ENCODE results near the gene DMRTC1B.
"Not testable (repeated sequence)": the region's sequence is repeated elsewhere in the genome, so short reads cannot be mapped to it uniquely, and the experiment has no call there.

DMRTC1B gene, protein sequence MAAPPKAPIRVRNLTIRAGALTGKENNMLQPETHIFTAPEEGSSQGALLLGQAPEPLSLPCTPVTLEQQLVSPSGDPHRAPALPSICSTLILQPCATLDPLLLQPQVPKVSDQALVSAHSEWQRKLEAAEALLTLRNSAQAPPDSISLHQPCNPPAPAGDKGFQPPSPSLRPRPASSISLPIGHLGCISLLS

DNA sequence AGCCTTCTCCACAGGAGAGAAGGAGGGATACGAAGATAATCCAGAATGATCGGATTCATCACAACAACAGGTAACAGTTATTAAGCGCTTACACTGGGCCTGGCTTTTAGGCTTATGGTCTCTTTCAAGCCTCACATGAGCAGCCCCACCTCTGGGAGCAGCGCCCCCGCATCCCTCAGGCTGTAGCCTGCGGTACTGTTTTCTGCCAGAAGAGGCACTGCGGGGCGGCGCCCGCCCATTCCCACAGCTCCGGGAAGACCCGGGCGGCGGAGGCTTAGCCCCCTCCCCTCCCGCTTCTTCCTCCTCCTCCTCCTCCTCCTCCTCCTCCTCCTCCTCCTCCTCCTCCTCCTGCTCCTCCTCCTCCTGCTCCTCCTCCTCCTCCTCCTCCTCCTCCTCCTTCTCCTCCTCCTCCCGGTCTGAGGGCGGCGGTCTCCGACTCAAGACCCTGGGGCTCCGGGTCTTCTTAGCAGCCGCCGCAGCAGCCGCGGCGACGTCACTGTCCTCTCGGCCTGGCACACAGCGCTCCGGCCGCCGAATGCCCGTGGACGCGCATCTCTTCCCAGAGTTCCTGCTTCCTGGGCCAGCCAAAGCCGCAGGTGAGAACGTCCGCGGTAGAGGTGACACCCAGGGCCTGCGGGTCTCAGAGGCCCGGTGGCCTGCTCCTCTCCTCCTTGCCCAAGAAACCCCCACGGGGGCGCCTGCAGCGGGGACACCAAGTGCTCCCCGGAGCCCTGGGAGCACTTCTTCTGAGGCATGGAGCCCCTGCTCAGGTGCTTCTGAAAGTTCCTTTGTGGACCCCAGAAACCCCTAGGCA is at the start of gene DMRTC1B:
Gene DMRTC1B (plus strand): TSS at position 238 of the 814 bp plus-strand sequence. CDS start 68,246 bp downstream, outside the sequence.
- H3K4me1 ChIP-seq (ENCODE audit: control insufficient read depth, insufficient read depth, low read length); H3K9ac ChIP-seq (ENCODE audit: low read length in 2 of 2); H3K27me3 ChIP-seq (ENCODE audit: control insufficient read depth in 1 of 2, insufficient read depth in 2 of 2, low read length in 2 of 2); H3K27ac ChIP-seq (ENCODE audit: low read length); H3K36me3 ChIP-seq (ENCODE audit: control insufficient read depth in 2 of 2, insufficient read depth in 2 of 2, low read length in 2 of 2); H3K9me3 ChIP-seq (ENCODE audit: control insufficient read depth in 2 of 2, low read length in 2 of 2); H3K4me3 ChIP-seq (ENCODE audit: low read length in 2 of 2): not testable (repeated sequence)

DNA sequence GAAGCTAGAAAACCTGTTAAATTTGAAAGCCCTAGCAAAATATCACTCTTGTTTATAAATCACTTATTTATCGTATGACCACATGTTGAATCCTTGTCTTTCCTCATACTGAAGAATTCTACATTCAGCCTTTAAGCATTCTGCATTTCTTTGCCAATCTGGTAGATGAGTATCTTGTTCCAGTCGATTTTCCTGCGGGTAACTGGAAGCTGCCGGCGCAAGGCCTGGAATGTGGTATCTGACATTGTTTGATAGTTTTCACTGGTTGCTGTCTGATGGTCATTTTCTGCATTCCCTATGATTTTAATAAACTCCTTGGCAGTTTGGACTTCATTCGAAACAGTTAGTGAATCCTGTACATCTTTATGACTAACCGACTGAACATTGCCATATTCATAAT is 48.8 kb upstream of the DMRTC1B start:
- Histone ChIP-seq H3K4me3 (ENCODE audit: low read length in 2 of 2) (no peak overlapping the region), H3K9me3 (ENCODE audit: control insufficient read depth in 2 of 2, low read length in 2 of 2) (no peaks in the 10 kb centered on the region), H3K27me3 (ENCODE audit: control insufficient read depth in 1 of 2, insufficient read depth in 2 of 2, low read length in 2 of 2) (peaks cover 0 to 7% of the 10 kb centered on the region in 2 donors), H3K9ac (ENCODE audit: low read length in 2 of 2) (no peak overlapping the region), H3K36me3 (ENCODE audit: control insufficient read depth in 2 of 2, insufficient read depth in 2 of 2, low read length in 2 of 2) (no peaks in the 10 kb centered on the region), H3K27ac (ENCODE audit: low read length) (no peak overlapping the region), H3K4me1 (ENCODE audit: control insufficient read depth, insufficient read depth, low read length) (no peaks in the 10 kb centered on the region)

DNA sequence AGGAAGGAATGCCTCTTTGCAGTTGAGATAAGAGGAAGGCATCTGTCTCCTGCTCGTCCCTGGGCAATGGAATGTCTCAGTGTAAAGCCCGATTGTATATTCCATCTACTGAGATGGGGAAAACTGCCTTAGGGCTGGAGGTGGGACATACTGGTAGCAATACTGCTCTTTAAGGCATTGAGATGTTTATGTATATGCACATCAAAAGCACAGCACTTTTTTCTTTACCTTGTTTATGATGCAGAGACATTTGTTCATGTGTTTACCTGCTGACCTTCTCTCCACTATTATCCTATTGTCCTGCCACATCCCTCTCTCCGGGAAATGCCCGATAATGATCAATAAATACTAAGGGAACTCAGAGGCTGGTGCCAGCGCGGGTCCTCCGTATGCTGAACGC is 43.1 kb upstream of the DMRTC1B start:
- not testable (repeated sequence) for H3K4me1 ChIP-seq (ENCODE audit: control insufficient read depth, insufficient read depth, low read length); H3K27me3 ChIP-seq (ENCODE audit: control insufficient read depth in 1 of 2, insufficient read depth in 2 of 2, low read length in 2 of 2); H3K9me3 ChIP-seq (ENCODE audit: control insufficient read depth in 2 of 2, low read length in 2 of 2); H3K4me3 ChIP-seq (ENCODE audit: low read length in 2 of 2); H3K27ac ChIP-seq (ENCODE audit: low read length); H3K36me3 ChIP-seq (ENCODE audit: control insufficient read depth in 2 of 2, insufficient read depth in 2 of 2, low read length in 2 of 2); H3K9ac ChIP-seq (ENCODE audit: low read length in 2 of 2)

DNA sequence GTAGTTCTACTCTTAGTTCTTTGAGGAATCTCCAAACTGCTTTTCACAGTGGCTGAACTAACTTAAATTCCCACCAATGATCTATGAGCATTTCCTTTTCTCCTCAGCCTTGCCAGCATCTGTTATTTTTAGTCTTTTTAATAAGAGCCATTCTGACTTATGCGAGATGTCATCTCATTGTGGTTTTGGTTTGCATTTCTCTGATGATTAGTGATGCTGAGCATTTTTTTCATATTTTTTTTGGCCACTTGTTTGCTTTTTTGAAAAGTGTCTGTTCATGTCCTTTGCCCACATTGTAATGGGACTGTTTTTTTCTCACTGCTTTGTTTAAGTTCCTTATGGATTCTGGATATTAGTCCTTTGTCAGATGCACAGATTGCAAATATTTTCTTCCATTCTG is 41.1 kb upstream of the DMRTC1B start:
- H3K27ac ChIP-seq (ENCODE audit: low read length), result no peak overlapping the region
- no peaks in the 10 kb centered on the region for H3K4me1 ChIP-seq (ENCODE audit: control insufficient read depth, insufficient read depth, low read length)
- H3K36me3 ChIP-seq (ENCODE audit: control insufficient read depth in 2 of 2, insufficient read depth in 2 of 2, low read length in 2 of 2), result no peaks in the 10 kb centered on the region
- H3K9ac ChIP-seq (ENCODE audit: low read length in 2 of 2), result no peak overlapping the region
- peaks cover 0 to 4% of the 10 kb centered on the region in 2 donors for H3K27me3 ChIP-seq (ENCODE audit: control insufficient read depth in 1 of 2, insufficient read depth in 2 of 2, low read length in 2 of 2)
- H3K9me3 ChIP-seq (ENCODE audit: control insufficient read depth in 2 of 2, low read length in 2 of 2), result peaks cover 0 to 6% of the 10 kb centered on the region in 2 donors
- H3K4me3 ChIP-seq (ENCODE audit: low read length in 2 of 2), result no peak overlapping the region

DNA sequence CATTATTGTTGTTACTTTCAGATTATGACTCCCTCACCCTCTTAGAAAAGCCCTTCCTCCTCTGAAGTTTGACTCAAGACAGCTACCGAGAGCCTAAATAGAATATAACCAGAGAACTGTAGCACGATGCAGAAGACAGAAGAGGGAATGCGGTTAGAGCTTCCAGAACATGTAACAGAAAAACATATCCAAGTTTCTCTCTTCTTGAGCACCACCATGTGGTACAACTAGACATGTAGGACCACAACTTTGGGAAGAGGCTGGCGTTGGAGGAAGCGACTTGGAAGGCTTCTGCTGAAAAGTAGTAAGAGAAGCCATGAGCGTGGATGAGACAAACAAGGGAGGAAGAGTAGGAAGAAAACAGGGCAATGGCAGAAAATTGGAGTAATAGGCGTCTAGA is 31.1 kb upstream of the DMRTC1B start:
- H3K9ac ChIP-seq (ENCODE audit: low read length in 2 of 2), result not testable (repeated sequence)

DNA sequence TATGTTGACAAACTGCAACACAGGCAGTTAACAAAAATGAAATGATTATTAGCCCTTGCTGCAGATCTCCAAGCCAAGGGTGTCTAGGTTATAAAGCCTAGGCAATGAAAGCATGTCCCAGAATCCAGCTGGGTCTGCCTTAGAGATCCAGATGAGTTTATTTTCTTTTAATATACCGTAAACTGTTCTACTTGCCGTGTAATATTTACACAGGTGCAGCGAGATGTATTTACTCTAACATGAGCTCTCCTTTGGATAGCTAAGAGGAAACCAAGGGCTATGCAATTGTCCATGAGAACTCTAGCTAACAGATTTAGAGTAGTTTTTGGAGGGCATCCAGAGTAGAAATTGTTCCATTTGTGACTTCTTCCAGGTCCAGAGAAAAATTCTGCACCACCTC is 28.1 kb upstream of the DMRTC1B start:
- not testable (repeated sequence) for H3K9me3 ChIP-seq (ENCODE audit: control insufficient read depth in 2 of 2, low read length in 2 of 2); H3K27ac ChIP-seq (ENCODE audit: low read length); H3K27me3 ChIP-seq (ENCODE audit: control insufficient read depth in 1 of 2, insufficient read depth in 2 of 2, low read length in 2 of 2); H3K4me1 ChIP-seq (ENCODE audit: control insufficient read depth, insufficient read depth, low read length); H3K36me3 ChIP-seq (ENCODE audit: control insufficient read depth in 2 of 2, insufficient read depth in 2 of 2, low read length in 2 of 2); H3K4me3 ChIP-seq (ENCODE audit: low read length in 2 of 2); H3K9ac ChIP-seq (ENCODE audit: low read length in 2 of 2)

More for the DNA sequence above, 31.1 kb upstream of the DMRTC1B start:
- not testable (repeated sequence) for H3K9me3 ChIP-seq (ENCODE audit: control insufficient read depth in 2 of 2, low read length in 2 of 2); H3K36me3 ChIP-seq (ENCODE audit: control insufficient read depth in 2 of 2, insufficient read depth in 2 of 2, low read length in 2 of 2); H3K4me1 ChIP-seq (ENCODE audit: control insufficient read depth, insufficient read depth, low read length); H3K4me3 ChIP-seq (ENCODE audit: low read length in 2 of 2); H3K27ac ChIP-seq (ENCODE audit: low read length); H3K27me3 ChIP-seq (ENCODE audit: control insufficient read depth in 1 of 2, insufficient read depth in 2 of 2, low read length in 2 of 2)

DNA sequence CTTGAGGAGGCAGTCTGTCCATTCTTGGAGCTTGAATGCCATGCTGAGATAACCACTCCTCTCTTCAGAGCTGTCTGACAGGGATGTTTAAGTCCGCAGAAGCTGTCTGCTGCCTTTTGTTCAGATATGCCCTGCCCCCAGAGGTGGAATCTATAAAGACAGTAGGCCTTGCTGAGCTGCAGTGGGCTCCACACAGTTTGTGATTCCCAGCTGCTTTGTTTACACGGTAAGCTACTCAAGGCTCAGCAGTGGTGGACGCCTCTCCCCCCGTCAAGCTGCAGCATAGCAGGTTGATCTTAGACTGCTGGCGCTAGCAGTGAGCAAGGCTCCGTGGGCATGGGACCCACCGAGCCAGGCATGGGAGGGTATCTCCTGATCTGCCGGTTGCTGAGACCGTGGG is 16.2 kb upstream of the DMRTC1B start:
- not testable (repeated sequence) for H3K4me1 ChIP-seq (ENCODE audit: control insufficient read depth, insufficient read depth, low read length); H3K36me3 ChIP-seq (ENCODE audit: control insufficient read depth in 2 of 2, insufficient read depth in 2 of 2, low read length in 2 of 2); H3K4me3 ChIP-seq (ENCODE audit: low read length in 2 of 2); H3K9ac ChIP-seq (ENCODE audit: low read length in 2 of 2); H3K27ac ChIP-seq (ENCODE audit: low read length); H3K27me3 ChIP-seq (ENCODE audit: control insufficient read depth in 1 of 2, insufficient read depth in 2 of 2, low read length in 2 of 2); H3K9me3 ChIP-seq (ENCODE audit: control insufficient read depth in 2 of 2, low read length in 2 of 2)

DNA sequence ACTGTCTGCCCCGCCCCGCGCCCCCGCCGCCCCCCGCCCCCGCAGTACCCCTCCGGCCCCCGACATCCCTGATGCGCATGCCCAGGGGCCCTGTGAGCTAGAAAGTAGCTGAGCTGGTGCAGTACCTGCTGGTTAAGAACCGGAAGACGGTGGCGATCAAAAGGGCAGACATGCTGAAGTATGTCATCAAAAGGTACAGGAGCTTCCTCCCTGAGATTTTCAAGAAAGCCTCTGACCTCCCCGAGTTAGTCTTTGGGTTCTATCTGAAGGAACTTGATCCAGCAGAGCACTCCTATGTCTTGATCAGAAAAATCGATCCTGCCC is 739 bp downstream of the DMRTC1B start:
- H3K27me3 ChIP-seq (ENCODE audit: control insufficient read depth in 1 of 2, insufficient read depth in 2 of 2, low read length in 2 of 2); H3K36me3 ChIP-seq (ENCODE audit: control insufficient read depth in 2 of 2, insufficient read depth in 2 of 2, low read length in 2 of 2); H3K27ac ChIP-seq (ENCODE audit: low read length); H3K9me3 ChIP-seq (ENCODE audit: control insufficient read depth in 2 of 2, low read length in 2 of 2); H3K4me1 ChIP-seq (ENCODE audit: control insufficient read depth, insufficient read depth, low read length); H3K9ac ChIP-seq (ENCODE audit: low read length in 2 of 2); H3K4me3 ChIP-seq (ENCODE audit: low read length in 2 of 2): not testable (repeated sequence)

DNA sequence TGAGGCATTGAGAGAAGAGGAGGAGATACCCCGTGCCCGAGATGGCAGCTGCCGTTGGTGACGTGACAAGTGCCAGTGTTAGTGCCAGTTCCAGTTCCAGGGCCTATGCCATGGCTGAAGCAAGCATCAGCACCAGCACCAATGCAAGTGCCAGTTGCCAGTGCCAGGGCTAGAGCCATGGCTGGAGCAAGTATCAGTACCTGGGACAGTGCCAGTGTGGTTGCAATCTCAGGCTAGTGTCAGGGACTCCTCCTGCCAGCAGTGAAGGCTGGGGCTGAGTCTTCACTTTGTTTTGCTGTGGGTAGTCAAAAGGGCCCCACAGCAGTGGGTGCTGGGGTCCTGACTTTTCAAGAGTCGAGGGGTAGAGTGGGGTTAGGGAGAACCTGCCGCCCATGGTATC is 1.5 kb downstream of the DMRTC1B start:
- not testable (repeated sequence) for H3K9ac ChIP-seq (ENCODE audit: low read length in 2 of 2); H3K4me3 ChIP-seq (ENCODE audit: low read length in 2 of 2); H3K36me3 ChIP-seq (ENCODE audit: control insufficient read depth in 2 of 2, insufficient read depth in 2 of 2, low read length in 2 of 2); H3K27ac ChIP-seq (ENCODE audit: low read length); H3K27me3 ChIP-seq (ENCODE audit: control insufficient read depth in 1 of 2, insufficient read depth in 2 of 2, low read length in 2 of 2); H3K4me1 ChIP-seq (ENCODE audit: control insufficient read depth, insufficient read depth, low read length); H3K9me3 ChIP-seq (ENCODE audit: control insufficient read depth in 2 of 2, low read length in 2 of 2)

DNA sequence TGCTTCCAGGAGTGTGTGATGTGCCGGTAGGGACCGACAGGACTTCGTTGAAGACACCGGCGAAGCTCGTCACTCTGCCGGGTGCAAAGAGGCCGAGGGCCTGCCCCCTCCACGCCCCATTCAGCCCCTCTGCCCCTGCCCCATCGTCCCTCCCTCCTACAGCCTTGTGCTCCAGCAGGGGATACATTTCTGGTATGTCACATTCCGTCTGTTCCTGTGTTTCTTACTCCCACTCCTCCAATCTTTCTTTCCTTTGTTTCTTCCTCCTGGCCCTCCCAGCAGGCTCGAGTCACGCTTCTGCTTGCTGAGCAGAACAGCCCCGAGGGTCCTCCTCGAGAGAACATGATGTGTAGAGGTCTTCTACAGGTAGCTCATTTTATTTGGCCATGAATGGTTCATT is 5.9 kb downstream of the DMRTC1B start, which contains the start of gene FAM236B:
Gene FAM236B (minus strand): TSS at position 101 of the 400 bp plus-strand sequence. CDS start 100 bp downstream, at position 1.
- not testable (repeated sequence) for H3K27ac ChIP-seq (ENCODE audit: low read length); H3K27me3 ChIP-seq (ENCODE audit: control insufficient read depth in 1 of 2, insufficient read depth in 2 of 2, low read length in 2 of 2); H3K9me3 ChIP-seq (ENCODE audit: control insufficient read depth in 2 of 2, low read length in 2 of 2); H3K4me3 ChIP-seq (ENCODE audit: low read length in 2 of 2); H3K9ac ChIP-seq (ENCODE audit: low read length in 2 of 2); H3K4me1 ChIP-seq (ENCODE audit: control insufficient read depth, insufficient read depth, low read length); H3K36me3 ChIP-seq (ENCODE audit: control insufficient read depth in 2 of 2, insufficient read depth in 2 of 2, low read length in 2 of 2)

DNA sequence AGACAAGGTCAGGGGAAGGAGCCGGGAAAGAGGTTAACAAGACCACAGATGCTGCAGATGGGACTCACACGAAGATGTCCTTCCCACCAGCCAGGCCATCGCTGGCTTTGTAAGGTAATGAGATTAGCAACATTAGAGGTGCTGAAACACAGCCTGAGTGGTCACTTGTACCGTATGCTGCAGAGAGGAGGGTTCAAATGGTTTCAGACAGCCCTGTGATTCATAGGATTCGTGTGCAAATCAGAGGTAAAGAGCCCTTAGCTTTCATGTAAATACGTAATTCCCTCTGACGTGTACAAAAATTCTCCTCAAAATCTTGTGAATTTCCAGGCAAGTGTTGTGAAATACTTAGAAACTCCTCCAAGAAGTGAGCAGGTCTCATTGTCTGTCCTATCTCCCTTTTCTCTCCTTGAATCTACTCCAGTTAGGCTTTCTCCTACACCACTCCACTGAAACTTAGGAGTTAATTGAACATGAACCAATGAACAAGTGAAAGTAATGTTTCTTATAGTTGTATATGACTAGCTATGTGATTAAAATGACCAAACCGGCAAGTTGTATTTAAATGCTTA is 6.8 kb downstream of the DMRTC1B start:
- H3K9me3 ChIP-seq (ENCODE audit: control insufficient read depth in 2 of 2, low read length in 2 of 2); H3K9ac ChIP-seq (ENCODE audit: low read length in 2 of 2); H3K4me3 ChIP-seq (ENCODE audit: low read length in 2 of 2); H3K36me3 ChIP-seq (ENCODE audit: control insufficient read depth in 2 of 2, insufficient read depth in 2 of 2, low read length in 2 of 2); H3K27me3 ChIP-seq (ENCODE audit: control insufficient read depth in 1 of 2, insufficient read depth in 2 of 2, low read length in 2 of 2); H3K27ac ChIP-seq (ENCODE audit: low read length); H3K4me1 ChIP-seq (ENCODE audit: control insufficient read depth, insufficient read depth, low read length): not testable (repeated sequence)

Measured in stomach smooth muscle (tissue), 2 donors.